Hematopoietic multipotent progenitor cell treated with erythropoietin and hydrocortisone succinate and interleukin-3 and kit ligand, for 17 days (in vitro differentiated cells): ENCODE measurements around the gene ING4.

Experiments used
- DNase-seq: peaks from one replicate; pipeline ENCODE4 v3.0.0-alpha.2; 2015; ENCODE audit warnings: low spot score

The ING4 gene

DNA sequence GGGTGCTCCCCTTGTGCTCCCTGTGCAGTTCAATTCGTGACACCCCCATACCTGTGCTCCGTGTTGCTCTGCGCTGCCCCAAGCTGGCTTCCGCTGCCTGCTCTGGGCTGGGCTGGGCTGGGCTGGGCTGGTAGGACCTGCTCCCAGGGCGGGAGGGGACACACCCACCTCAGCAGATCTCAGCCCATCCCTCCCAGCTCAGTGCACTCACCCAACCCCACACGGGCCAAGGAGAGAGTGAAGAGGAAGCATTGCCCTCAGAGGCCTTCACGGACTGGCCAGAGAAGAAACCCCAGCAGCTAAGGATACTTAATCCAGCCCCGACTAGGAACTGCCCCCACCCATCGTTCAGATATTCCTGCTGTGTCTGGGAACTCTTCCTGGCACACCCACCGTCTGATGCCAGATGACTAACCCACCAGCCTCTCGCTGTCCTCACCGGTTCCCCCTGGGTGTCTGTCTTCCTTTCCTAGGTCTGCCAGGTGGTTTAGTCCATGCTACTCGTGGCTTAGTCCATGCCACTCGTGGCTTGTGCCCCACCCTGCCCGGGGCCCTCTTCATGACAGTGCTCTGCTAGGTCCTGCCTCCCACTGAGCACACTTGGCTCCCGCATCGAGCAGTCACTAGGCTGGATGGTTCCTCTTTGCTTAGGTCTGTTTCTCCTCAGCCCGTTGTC, 26.9 kb downstream of the ING4 start, which contains the start of gene LPAR5:
LPAR5 (minus strand) TSS at position 104 of the 676 bp plus-strand sequence. CDS start 14,711 bp downstream, outside the sequence.
- DNase-seq = peak; percentile 63

DNA sequence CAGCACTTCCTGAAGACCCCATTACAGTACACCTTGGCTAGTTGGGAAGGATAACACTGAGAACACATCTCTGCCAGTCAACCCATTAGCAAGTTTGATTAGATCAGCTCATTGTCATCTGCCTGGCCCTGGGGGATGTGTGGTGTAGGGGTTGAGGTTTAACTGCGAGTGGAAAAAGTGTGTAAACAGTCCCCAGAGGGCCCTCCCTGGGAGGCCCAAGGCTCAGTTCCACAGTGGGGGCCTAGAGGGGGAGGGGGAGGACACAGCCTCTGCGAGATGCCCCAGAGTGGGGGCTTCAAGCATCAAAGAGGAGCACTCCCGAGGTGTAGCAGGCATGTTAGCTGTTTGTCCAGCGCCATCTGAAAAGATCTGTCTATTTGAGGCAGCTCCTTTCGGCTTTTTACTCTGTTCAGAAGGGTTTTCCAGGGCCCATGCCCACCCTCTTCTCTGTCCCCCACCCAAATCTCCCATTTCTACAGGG, 27.5 kb downstream of the ING4 start:
- DNase-seq = no peak

DNA sequence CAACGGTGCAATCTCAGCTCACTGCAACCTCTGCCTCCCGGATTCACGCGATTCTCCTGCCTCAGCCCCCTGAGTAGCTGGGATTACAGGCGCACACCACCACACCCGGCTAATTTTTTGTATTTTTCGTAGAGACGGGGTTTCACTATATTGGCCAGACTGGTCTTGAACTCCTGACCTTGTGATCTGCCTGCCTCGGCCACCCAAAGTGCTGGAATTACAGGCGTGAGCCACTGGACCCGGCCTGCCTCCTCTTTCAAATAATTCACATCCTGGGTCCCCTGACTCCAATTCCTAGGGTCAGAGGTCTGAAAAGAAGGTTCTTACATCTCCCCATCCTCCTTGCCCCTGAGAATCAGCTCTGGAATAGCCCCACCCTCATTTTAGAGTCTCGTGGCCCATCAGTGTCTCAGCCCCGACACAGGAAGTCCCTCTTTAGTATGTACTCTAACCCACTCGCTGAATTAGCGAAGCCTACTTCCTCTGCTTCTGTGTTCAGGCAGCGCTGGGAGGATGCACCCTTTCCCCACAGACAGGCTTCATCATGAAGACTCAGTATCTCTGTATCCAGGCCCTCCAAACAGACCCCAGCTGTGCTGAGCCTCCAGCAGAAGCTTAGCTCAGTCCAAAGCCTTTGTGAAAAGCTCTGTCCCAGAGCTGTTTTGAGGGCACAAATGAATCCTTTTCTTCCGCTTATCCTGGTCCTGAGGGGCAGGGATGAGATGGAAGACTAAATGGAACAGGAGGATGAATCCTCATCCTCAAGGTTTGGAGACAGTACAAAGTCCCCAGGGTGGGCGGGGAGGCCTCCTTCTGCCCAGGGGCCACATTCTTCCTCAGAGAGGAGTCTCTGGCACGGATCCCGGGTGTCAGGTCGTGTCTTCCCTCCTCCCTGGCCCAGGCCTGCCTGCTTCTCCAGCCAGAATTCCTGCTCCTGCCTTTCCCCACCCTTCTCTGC, 30.6 kb downstream of the ING4 start:
- DNase-seq = no peak

DNA sequence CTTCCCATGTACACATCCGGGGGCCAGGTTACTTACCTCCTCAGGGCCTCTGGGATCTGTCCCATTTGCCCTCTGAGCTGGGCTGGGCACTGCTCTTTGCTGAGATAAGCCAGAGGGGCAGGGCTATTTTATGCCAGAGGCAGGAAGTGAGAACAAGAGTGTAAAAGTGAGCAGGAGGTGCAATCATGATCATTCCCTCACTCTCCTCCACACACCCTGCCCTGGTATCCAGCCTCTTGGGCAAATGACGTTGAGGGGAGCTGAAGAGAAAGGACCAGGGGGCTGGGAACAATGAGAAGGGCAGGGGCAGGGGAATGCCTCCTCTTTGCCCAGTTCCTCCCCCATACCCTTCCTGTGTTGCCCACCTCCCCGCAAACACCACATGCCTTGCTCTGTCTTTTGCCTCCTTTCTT, 31.4 kb downstream of the ING4 start:
- DNase-seq = no peak

DNA sequence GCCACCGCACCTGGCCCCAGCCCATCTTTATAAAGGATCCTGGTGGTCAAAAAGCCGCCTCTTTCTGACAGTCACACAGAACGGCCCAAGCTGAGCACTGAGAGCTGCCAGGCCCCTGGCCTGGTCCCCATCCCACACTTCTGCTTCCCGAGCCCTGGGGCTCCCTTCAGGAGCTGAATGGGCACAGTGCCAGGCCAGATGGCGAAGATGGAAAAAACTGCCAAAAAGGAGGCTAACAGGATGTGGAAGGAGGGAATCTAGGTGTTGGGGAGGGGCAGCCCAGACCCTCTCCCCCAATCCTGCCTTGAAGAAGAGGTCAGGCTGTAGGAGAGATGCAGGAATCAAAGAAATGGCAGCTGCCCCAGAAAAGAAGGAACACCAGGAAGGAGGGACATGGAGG, 32.2 kb downstream of the ING4 start:
- no peak for DNase-seq

DNA sequence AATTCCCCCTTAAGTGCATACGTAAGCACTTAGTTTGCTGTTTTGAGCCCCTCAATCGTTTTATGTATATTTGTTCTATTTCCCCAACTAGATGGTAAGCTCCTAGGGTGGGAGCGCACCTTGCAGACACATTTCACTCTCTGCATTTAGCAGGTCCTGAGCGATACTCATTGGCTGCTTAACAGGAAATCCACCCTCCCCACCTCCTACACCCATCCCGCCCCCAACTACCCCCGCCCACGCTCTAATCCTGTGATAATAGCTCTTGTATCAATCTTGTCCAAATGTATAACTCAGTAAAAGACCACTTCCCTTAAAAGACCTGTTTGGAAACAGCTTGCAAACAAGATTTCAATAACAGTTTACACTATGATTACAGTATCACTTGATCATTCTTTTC, 35.3 kb downstream of the ING4 start:
- DNase-seq = no peak

DNA sequence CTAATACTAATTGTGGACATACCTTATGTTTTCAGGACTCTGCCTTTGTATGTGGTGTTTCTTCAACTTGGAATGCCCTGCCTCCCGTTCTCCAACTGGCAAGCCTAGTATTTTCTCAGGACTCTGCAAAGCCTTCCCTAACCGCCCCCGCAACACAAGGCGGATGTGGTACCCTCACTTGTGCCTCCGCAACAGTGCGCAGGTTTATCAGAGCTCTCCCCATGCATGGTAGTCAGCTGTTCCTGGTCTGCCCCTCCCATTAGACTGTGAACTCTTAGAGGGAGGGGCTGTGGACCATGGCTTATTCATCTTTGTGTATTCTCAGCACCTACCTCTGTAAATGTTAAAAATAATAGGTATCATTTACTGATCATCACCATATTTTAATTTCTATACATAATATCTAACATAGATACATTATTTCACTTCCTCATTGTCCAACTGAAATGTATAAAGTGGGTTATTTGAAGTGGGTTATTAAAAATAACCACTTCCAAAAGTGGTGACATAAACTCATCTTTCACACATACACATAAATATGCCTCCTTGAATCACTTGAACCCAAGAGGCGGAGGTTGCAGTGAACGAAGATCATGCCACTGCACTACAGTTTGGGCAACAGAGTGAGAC, 36.1 kb downstream of the ING4 start:
- no peak for DNase-seq

DNA sequence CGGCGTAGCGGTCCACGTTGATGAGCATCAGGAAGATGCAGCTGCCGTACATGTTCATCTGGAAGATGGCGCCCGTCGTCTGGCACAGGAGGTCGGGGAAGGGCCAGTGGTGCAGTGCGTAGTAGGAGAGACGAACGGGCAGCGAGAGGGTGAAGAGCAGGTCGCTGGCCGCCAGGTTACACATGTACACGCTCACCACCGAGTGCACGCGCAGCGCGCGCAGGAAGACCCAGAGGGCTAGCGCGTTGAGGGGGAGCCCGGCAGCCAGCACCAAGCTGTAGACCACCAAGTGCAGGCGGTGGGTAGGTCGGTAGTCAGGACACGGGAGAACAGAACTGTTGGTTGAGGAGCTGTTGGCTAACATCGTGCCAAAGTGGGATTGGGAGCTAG, 42.0 kb downstream of the ING4 start:
- no peak for DNase-seq

DNA sequence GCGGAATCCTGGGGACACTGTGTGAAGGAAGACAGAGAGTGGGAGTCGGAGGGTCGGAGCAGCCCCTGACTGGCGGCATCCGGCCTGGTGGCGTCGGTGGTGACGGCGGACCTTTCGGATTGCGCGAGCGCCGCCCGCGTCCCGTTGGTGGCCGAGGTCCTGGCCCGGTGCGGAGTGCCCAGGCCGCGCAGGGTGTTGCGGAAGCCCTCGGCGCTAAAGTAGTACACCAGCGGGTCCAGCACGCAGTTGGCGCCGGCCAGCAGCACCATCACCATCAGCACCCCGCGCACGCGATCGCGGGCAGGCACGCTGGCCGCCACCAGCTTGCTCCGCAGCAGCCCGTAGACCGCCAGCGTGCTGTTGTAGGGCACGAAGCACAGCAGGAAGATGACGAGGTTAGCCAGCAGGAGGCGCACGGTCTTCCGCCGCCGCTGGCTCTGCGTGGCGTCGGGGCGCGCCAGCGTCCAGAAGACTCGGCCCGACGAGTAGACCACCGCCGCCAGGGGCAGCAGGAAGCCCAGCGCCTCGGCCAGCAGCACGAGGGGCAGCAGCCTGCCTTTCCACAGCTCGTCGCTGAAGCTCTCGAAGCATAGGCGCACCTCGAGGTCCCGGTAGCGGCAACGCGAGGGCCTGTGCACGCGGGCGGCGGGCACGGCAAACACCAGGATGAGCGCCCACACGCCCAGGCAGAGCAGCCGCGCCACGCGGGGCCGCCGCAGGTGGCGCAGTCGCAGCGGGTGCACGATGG, 42.6 kb downstream of the ING4 start:
- no peak for DNase-seq

DNA sequence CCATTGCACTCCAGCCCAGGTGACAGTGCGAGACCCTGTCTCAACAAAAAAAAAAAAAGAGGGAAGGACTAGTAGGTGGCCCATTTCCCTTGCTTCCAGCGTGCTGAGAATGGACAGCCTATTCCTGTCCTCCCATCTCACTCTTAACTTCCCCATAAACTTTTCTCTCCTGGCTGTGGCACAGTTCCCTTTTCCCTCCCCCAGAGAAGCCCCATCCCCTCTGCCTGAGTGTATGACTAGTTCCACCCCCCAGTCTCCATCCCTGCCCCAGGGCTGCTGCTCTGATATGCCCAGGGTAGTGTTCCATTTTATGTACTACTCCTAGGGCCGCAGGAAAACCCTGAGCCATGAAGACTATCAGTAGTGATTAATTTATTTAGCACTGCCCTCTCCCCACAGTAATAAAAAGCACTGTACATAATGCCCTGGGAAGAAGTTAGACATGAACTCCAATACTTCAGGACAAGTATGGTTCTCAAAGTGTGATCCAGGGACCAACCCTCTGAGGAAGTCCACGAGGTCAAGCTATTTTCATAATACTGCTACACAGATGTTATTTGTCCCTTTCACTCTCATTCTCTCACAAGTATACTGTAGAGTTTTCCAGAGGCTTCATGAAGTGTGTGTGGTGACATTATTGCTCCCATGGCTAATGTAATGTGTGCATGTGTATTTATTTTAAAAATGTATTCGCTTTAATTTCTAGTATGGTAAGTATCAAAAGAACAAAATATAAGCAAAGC, 44.3 kb downstream of the ING4 start:
- DNase-seq = no peak

DNA sequence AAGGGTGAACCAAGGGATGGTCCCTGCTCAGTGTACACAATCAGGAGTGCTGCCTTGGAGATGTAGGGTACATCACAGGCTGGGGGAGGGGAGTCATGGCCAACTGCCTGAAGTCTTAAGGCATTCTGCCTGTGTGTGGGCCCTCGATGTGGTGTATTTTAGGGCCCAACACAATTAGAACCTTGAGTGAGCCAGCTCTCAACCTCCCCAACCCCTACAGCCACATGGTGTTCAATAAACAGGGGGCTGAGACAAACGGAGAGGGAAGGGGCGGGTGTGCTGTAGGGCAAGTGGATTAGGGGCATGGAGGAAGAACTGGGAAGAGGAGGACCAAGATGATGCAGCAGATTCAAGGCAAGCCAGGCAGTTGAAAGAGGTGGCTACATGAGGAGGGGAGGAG, 47.1 kb downstream of the ING4 start:
- no peak for DNase-seq

DNA sequence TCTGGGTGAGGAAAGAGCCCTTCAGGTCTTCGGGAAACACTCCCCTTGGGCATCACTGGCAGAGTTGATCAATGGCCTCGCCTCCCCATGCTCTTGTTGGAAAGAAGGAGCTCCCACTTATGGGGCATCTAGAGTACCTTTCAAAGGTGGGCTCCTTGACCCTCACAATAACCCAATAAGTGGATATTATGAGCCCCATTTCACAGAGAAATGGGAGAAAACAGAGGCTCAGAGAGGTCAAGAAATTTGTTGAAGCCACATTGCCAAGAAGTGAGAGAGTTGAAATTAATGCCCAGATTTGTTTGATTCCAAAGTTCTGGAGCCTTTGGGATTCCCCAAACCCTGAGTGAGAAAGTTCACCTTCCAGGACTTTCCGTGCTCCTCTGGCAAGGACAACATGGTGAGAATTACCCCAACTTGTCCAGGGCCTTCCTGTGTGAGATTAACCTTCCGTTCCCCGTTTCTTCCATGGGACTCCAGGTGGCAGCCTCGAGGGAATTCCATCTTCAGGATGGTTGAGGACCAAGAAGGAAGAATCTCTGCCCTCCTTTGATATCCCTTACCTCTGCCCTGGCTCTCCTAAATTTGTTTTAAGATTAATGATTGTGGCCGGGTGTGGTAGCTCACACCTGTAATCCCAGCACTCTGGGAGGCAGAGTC, 48.3 kb downstream of the ING4 start:
- no peak for DNase-seq

DNA sequence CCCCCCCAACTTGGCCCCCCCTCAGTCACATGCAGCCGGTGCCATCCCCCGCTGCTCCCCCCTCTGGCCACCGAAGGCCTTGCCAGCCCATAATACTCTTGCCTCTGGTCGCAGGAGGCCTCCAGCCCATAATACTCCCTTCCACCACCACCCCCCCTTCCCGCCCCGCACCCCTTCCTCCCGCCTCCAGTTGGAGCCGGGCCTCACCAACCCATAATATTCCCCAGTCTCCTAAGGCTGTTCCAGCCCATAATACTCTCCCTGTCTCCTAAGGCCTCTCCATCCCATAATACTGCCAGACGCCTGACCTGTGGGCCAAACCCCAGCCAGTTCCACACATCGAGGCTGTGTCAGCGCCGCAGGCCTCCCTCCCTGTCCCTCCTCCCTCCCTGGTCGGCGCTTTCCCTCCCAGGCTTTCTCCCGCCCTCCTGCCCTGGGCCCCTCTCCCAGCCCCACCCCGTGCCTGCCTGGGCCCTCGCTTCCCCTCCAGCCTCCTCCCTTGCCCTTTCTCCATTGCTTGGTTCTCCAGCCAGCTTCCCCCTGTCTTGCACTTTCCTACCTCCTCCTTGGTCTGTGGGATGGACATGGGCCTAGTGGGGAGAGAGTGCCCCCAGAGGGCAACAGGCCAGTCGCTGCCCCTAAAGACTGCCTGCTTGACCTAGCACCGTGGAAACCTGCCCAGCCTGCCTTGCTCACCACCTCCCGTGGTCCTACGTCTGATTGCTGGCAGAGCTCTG, 49.0 kb downstream of the ING4 start:
- peak; percentile 55 for DNase-seq

DNA sequence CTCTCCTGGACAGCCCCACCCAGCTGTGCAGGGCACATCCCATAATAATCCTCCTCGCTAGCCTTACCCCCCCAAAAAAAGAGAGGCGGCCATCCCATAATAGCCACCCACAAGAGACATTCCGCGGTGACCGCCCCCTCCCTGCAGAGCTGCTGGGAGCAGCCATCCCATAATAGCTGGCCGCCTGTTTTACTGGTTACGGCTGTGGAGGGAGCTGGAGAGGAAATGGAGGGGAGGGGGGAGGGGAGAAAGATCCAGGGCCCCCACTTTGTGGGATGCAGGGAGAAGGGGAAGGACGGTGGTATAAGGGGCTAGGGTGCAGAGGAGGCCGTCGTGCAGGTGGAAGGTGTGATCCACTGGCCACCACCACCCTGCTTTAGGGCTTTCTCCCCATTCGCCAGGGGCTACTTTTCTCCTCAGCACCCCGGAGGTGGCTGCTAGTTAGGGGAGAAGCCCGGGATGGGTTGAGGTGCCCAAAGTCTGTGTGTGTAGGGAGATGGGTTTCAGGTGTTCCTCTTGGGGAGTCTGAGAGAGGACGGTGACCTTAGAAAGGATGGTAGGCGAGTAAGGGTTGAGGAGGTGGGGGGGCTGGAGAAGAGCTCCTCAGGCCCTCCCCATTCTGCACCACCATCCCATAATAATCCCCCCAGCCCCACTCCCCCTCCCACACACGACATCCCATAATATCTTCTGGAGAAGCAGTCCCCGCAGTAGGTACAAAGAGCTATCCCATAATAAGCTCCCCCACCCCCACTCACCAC, 49.7 kb downstream of the ING4 start:
- DNase-seq = peak; percentile 37

DNA sequence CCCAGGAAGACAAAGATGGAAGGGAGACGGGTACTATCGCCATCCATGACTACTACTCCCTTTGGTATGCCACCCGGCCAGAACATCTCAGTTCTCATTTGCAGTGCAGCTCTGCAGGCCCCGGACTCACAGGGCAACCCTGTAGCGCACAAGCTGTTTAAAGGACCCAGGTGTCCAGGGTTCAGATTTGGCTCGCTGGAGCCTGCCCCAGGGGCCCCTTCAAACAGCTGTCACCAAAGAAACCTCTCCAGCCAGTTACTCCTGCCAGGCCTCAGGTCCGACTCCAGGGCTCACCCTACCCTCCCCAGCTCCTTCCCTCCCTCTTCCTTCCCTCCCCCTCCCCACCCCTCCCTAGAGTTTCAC, 50.3 kb downstream of the ING4 start:
- no peak for DNase-seq

DNA sequence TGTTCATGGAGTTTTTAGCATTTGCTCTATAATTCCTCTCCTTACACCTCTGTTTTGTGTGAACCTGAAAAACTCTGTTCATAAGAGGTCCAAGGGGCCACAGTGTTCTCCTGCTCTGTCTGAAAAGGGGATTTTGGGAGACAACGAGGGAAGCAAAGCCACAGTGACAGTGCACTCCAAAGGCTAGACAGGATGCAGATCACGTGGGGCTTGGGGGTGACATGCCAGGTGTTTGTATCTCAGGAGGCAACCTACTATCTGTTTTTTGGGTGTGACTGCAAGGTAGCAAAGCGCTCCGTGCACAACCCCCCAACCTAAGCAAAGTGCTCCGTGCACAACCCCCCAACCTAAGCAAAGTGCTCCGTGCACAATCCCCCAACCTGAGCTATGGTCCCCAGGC, 50.7 kb downstream of the ING4 start:
- no peak for DNase-seq

DNA sequence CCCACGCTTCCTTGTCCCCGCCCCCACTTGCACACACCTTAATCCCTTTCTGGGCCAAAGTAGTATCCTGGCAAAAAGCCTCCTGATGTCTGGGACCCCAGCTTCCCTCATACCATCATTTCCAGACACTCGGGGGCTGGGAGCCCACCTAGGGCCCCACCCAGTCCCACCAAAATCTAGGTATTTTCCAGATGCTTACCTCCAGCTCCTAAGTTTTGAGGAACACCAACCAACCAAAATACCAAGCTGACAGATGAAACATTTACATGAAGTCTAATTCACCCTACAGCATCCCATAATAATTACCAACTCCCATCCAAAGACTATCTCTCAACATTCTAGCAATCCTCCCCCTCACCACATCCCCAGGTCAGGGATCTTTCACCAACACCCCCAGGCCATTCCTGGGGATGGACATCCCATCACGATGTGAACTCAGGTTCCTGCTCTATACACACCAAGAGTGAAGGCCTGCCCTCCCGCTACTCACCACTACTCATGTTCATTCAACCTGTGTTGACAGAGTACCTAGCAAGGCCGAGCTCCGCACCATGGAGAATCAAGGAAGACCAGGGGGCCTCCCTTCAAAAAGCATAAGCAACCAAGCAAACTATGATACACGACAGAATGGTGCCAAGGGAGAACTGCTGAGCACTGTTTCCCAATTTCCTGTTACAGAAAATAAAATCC, 54.2 kb downstream of the ING4 start:
- no peak for DNase-seq

DNA sequence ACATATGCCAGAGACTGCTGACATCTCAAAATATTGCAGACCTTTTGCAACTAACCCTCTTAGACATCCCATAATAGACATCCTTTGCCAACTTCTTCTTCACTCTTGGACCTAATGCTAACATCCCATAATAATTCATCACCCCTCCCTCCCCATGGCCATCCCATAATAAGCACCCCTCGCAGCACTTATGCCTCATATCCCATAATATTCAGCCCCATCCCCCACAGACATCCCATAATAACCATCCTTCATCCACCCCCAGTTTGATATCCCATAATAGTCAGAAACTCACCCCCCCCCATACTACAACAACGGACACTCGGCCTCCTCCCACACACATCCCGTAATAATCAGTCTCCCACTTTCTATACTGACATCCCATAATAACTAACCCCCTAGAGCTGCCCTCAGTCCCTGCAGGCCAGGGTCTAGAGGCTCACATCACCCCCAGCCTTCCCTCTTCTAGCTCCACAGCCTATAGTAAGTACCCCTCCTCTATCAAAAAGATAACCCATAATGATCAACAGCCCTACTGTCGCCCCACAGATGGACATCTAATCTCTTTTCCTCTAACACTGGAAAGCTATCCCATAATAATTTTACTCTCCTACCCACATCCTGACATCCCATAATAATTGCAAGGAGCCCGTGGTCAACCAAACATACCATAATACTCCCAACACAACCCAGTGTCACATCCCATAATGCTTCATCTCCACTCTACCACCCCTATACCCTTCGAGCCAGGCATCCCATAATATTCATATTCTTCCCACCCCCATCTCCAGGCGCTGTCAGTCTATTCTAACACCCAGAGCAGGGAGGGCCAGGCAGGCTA, 54.9 kb downstream of the ING4 start:
- DNase-seq = peak; percentile 11
